Panc1 (cell line): ENCODE measurements around the gene CDR2L.

Experiments
- CTCF ChIP-seq: fragments of 450-650 bp; IDR thresholded peaks from 2 replicates; pipeline ENCODE4 v1.5.1; 2017; ENCODE audit warnings: mild to moderate bottlenecking
- POLR2AphosphoS5 ChIP-seq: IDR thresholded peaks from 2 replicates; pipeline ENCODE4 v1.6.1; 2012; ENCODE audit warnings: mild to moderate bottlenecking, low read depth, low read length, moderate library complexity
- REST ChIP-seq, 2 experiments: IDR thresholded peaks; 2 replicates each; pipeline ENCODE4 v1.6.1; 2011 to 2012; ENCODE audit warnings: low read depth in 2 of 2, control low read depth in 1 of 2, low read length in 1 of 2, mild to moderate bottlenecking in 1 of 2, moderate library complexity in 1 of 2; ENCODE audit not compliant: insufficient read depth in 1 of 2
- SIN3A ChIP-seq: IDR thresholded peaks from 2 replicates; pipeline ENCODE4 v1.6.1; 2012; ENCODE audit warnings: low read depth, mild to moderate bottlenecking, low read length, moderate library complexity, borderline replicate concordance; ENCODE audit not compliant: insufficient read depth
- TCF7L2 ChIP-seq: IDR thresholded peaks from 2 replicates; pipeline ENCODE4 v1.6.1; 2011; ENCODE audit warnings: mild to moderate bottlenecking, low read depth, low read length, inconsistent platforms

- no peak for TF ChIP-seq CTCF
- no peak for TF ChIP-seq POLR2AphosphoS5
- TF ChIP-seq REST (IDR thresholded peaks at IDR 0.05; ENCODE audit: insufficient read depth in 1 of 2, low read depth in 2 of 2, low read length in 1 of 2): no peak
- TF ChIP-seq TCF7L2: no peak
- TF ChIP-seq SIN3A: no peak
Measured at GRCh38 chr17:74992223-74992622, 4.8 kb downstream of the CDR2L start.
